ENCODE results near the gene WDR27. TPM values are rescaled to one million over a fixed set of nuclear protein-coding genes. Genes with fewer than 3 reads are reported as not detected.

WDR27 gene
- total and polyA plus RNA-seq, 10 of the 15 experiments (the other 5 are each of a cell fraction or from before 2014, with no cell fraction given), result 1.9 to 33.2 (median 19.0) TPM

DNA sequence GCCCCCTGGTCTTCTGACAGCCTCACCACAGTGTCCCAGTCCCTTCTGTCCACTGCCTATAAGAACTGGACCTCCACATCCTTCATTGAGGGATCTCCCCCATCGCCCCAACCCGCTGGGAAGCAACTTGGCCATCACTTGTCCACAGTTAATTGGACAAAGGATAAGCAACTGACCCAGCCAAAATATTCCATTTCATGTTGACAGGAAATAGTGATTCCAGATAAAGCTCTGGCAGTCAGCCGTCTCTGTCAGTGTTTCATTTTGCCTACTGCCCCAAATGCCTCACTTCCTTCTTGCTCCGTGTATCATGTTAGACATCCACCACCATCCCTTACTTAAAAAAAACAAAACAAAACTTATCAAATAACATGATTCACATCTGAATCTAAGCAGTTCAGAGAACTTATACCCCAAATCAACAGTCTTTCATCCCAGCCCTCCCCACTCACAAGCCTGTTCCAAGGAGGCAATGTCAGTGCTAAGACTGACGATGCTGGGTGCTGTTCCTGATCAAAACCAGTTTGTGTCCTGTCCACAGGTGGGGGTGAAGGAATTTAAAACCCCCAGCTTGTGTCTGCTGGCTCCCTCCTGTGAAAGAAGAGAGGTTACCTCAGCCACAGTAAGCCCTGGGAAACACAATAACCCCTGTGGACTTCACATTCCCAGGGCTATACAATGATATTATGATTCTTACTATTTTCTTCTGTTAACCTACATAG, 162.5 kb downstream of the WDR27 start:
- SMC1A ChIA-PET (ENCODE audit: uncharacterized antibody, unreplicated experiment), result interaction anchor here (1.1 kb wide), 1 partner anchor 30 kb away, joined by 4 read pairs; no protein-coding TSS in a partner anchor
- CTCF ChIA-PET, result no interaction called here
- H3K4me1 ChIP-seq (ENCODE audit: control insufficient read depth, insufficient read depth, low read length), result no peaks in the 10 kb centered on the region
- H3K4me2 ChIP-seq (ENCODE audit: control insufficient read depth, insufficient read depth), result no peak overlapping the region
- H3K27me3 ChIP-seq (replicated peaks in 1 of 2; ENCODE audit: control insufficient read depth in 2 of 2, insufficient read depth in 2 of 2, low read length in 1 of 2), result no peaks in the 10 kb centered on the region; a peak in 1 of 4 replicates
- DNase-seq (ENCODE audit: low read depth, low spot score), result no peak
- H3K36me3 ChIP-seq (ENCODE audit: control insufficient read depth in 2 of 2, insufficient read depth in 2 of 2, low read length in 1 of 2), result no peaks in the 10 kb centered on the region
- H3K79me2 ChIP-seq (ENCODE audit: control insufficient read depth, insufficient read depth, low read length), result no peaks in the 10 kb centered on the region
- H2AFZ ChIP-seq (ENCODE audit: control insufficient read depth, low read depth, low read length), result no peak overlapping the region
- intact Hi-C loops (cut with micrococcal nuclease; ENCODE audit: unreplicated experiment), result no loop called here
- in situ Hi-C loops (cut with MboI), result no loop called here
- H3K4me3 ChIP-seq, result no peak overlapping the region
- FAIRE-seq, result no peak
- no peaks in the 10 kb centered on the region for H4K20me1 ChIP-seq (ENCODE audit: control insufficient read depth, insufficient read depth)
- no peak for ATAC-seq
- BruUV-seq (replicated peaks), result no TSS peak
- 80% methylated on average over 5 of the region's 5 CpGs for WGBS (ENCODE audit: insufficient coverage, insufficient replicate concordance, low lambda C conversion rate, missing lambda C conversion rate)
- RAD21 ChIA-PET (ENCODE audit: unreplicated experiment), result no interaction called here
- no peaks in the 10 kb centered on the region; the same call in 2 of the 3 replicates for H3K9me3 ChIP-seq (replicated peaks; ENCODE audit: control insufficient read depth, insufficient read depth, low read length)
- H3K27ac ChIP-seq (ENCODE audit: control insufficient read depth, insufficient read depth), result no peak overlapping the region
- H3K9ac ChIP-seq (ENCODE audit: control insufficient read depth, insufficient read depth, low read length), result no peak overlapping the region
- POLR2A ChIA-PET, result no interaction called here
- TF ChIP-seq SMAD5 (IDR thresholded peaks at IDR 0.05; ENCODE audit: low read depth) (no peak), ESRRA (IDR thresholded peaks at IDR 0.05; ENCODE audit: low read length) (no peak), MXI1 (IDR thresholded peaks at IDR 0.05; ENCODE audit: low read depth, low read length) (no peak), CHD1 (IDR thresholded peaks at IDR 0.05; ENCODE audit: low read depth, low read length) (no peak), POU2F2 (IDR thresholded peaks at IDR 0.05; ENCODE audit: borderline replicate concordance, low read depth, low read length) (no peak), RCOR1 (conservative IDR thresholded peaks at IDR 0.05; ENCODE audit: low read depth, low read length) (no peak), BHLHE40 (IDR thresholded peaks at IDR 0.05; ENCODE audit: borderline replicate concordance in 1 of 2, low read depth in 2 of 2, low read length in 1 of 2) (no peak), STAT3 (IDR thresholded peaks at IDR 0.05; ENCODE audit: low read depth, low read length) (no peak), CREB1 (IDR thresholded peaks at IDR 0.05; ENCODE audit: low read depth) (no peak), ZBTB11 (CRISPR knock-in tag; IDR thresholded peaks at IDR 0.05) (no peak), ZNF384 (IDR thresholded peaks at IDR 0.05; ENCODE audit: borderline replicate concordance, low read depth, low read length) (no peak), SMARCA5 (IDR thresholded peaks at IDR 0.05) (no peak), SREBF1 (IDR thresholded peaks at IDR 0.05; ENCODE audit: low read length) (no peak), CUX1 (IDR thresholded peaks at IDR 0.05; ENCODE audit: insufficient replicate concordance, low read depth, low read length) (no peak)
- TF ChIP-seq, protein P1, sequence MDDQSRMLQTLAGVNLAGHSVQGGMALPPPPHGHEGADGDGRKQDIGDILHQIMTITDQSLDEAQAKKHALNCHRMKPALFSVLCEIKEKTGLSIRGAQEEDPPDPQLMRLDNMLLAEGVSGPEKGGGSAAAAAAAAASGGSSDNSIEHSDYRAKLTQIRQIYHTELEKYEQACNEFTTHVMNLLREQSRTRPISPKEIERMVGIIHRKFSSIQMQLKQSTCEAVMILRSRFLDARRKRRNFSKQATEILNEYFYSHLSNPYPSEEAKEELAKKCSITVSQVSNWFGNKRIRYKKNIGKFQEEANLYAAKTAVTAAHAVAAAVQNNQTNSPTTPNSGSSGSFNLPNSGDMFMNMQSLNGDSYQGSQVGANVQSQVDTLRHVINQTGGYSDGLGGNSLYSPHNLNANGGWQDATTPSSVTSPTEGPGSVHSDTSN (IDR thresholded peaks at IDR 0.05; ENCODE audit: insufficient replicate concordance, low read depth, low read length), result no peak
